GM12878 (cell line): ENCODE measurements around the gene HOXA1. TPM values are rescaled to one million over a fixed set of nuclear protein-coding genes. Genes with fewer than 3 reads are reported as not detected.

Experiments
- ATAC-seq: fragments of 200-7000 bp; cut with Tn5 transposase; 3 replicates; pipeline ENCODE4 v1.9.1; 2020; ENCODE audit warnings: mild to moderate bottlenecking, moderate library complexity
- BruUV-seq: library from RNA; stranded (reverse); fragments of 400-500 nt; replicated peaks from 2 replicates; lab custom pipeline; 2021; lab: Mats Ljungman, UMichigan
- CTCF ChIA-PET: fragments of 300-600 bp; sonication (Branson Sonifier 250); formaldehyde crosslinking; extraction: SDS; loops from one replicate; lab custom pipeline; 2021; ENCODE audit warnings: inconsistent platforms; lab: Yijun Ruan, JAX
- POLR2A ChIA-PET: fragments of 350-600 bp; formaldehyde crosslinking; extraction: SDS; loops from one replicate; lab custom pipeline; 2021; ENCODE audit warnings: inconsistent platforms; lab: Charles Lee
- RAD21 ChIA-PET: fragments of 300-600 bp; sonication (Branson Sonifier 250); formaldehyde crosslinking; loops from one replicate; lab custom pipeline; 2023; ENCODE audit warnings: antibody characterized with exemption; ENCODE audit not compliant: unreplicated experiment; lab: Charles Lee
- SMC1A ChIA-PET: fragments of 300-600 bp; sonication (Branson Sonifier 250); formaldehyde crosslinking; loops from one replicate; lab custom pipeline; 2023; ENCODE audit not compliant: unreplicated experiment, uncharacterized antibody; lab: Charles Lee
- DNase-seq: peaks from one replicate; pipeline ENCODE4 v3.0.0-alpha.2; 2011; ENCODE audit warnings: low read depth, low spot score
- FAIRE-seq: peaks from 3 replicates; lab custom pipeline; 2011; peaks lifted over from hg19 to GRCh38; lab: Jason Lieb, UNC
- H2AFZ ChIP-seq: 2 replicates; pipeline ENCODE4 v1.6.0; 2011; ENCODE audit warnings: low read depth, low read length, control low read depth; ENCODE audit not compliant: control insufficient read depth
- H3K27ac ChIP-seq: 2 replicates; pipeline ENCODE4 v1.5.1; 2011; ENCODE audit warnings: control low read depth; ENCODE audit not compliant: control insufficient read depth, insufficient read depth
- H3K27me3 ChIP-seq, 2 experiments: replicated peaks in 1 of 2; 2 replicates each; pipeline versions ENCODE4 v1.6.0 to v1.6.1; 2011; ENCODE audit warnings: low read length in 1 of 2; ENCODE audit not compliant: control insufficient read depth in 2 of 2, insufficient read depth in 2 of 2
- H3K36me3 ChIP-seq, 2 experiments: 2 replicates each; pipeline ENCODE4 v1.5.1; 2011; ENCODE audit warnings: low read length in 1 of 2; ENCODE audit not compliant: control insufficient read depth in 2 of 2, insufficient read depth in 2 of 2
- H3K4me1 ChIP-seq: 2 replicates; pipeline ENCODE4 v1.6.1; 2011; ENCODE audit warnings: mild to moderate bottlenecking, low read length, moderate library complexity, mixed read lengths; ENCODE audit not compliant: control insufficient read depth, insufficient read depth
- H3K4me2 ChIP-seq: 2 replicates; pipeline ENCODE4 v1.6.0; 2011; ENCODE audit warnings: control low read depth; ENCODE audit not compliant: control insufficient read depth, insufficient read depth
- H3K4me3 ChIP-seq: fragments of 200-600 bp; sonication (generic); 2 replicates; pipeline ENCODE4 v1.5.1; 2016
- H3K79me2 ChIP-seq: 2 replicates; pipeline ENCODE4 v1.6.0; 2011; ENCODE audit warnings: low read length; ENCODE audit not compliant: control insufficient read depth, insufficient read depth
- H3K9ac ChIP-seq: 2 replicates; pipeline ENCODE4 v1.8.0; 2011; ENCODE audit warnings: low read length, control low read depth, mixed read lengths; ENCODE audit not compliant: control insufficient read depth, insufficient read depth
- H3K9me3 ChIP-seq: replicated peaks from 3 replicates; pipeline ENCODE4 v1.5.1; 2011; ENCODE audit warnings: mild to moderate bottlenecking, low read length; ENCODE audit not compliant: control insufficient read depth, insufficient read depth
- H4K20me1 ChIP-seq: 2 replicates; pipeline ENCODE4 v1.6.0; 2011; ENCODE audit not compliant: control insufficient read depth, insufficient read depth
- ESRRA ChIP-seq: IDR thresholded peaks from 2 replicates; pipeline ENCODE4 v1.6.1; 2012; ENCODE audit warnings: mild to moderate bottlenecking, low read length, improper control_type of control experiment
- RBBP5 ChIP-seq: fragments of 200-600 bp; sonication (generic); conservative IDR thresholded peaks from 2 replicates; pipeline ENCODE4 v1.6.1; 2016
- WGBS: methylation state at CpG from one replicate; pipeline ENCODE4 v1.1.6; 2016; ENCODE audit warnings: low lambda C conversion rate; ENCODE audit not compliant: insufficient replicate concordance, insufficient coverage; ENCODE audit errors: missing lambda C conversion rate; 5-methylcytosine and 5-hydroxymethylcytosine counted together
- in situ Hi-C: fragments of 300-500 bp; cut with MboI; formaldehyde crosslinking; loops from 9 replicates; pipeline ENCODE4 v1.14.3; 2018; ENCODE audit warnings: mixed read lengths
- intact Hi-C: fragments of 100-400 bp; cut with micrococcal nuclease; formaldehyde crosslinking; loops from one replicate; pipeline ENCODE4 v1.14.2; 2022; ENCODE audit not compliant: unreplicated experiment
- polyA plus RNA-seq, 11 experiments: library from polyadenylated mRNA; depleted of rRNA in 4 of 11; unstranded in 6 of 11; stranded (reverse) in 5 of 11; fragments of >200 nt; fragmentation: Nextera tagmentation in 4 of 11; fragmentation: Illumina TruSeq in 1 of 11; extraction: Ambion mirVana in 4 of 11; extraction: Trizol in 1 of 11; gene quantifications; 1 replicate in 1 of 11; 2 replicates in 10 of 11; pipeline versions ENCODE4 v1.2.1 to v1.2.3, GENCODE V29; 2011 to 2016; ENCODE audit warnings: inconsistent platforms in 2 of 11, missing spikeins in 2 of 11, low read depth in 1 of 11
- total RNA-seq, 4 experiments: library from RNA; depleted of rRNA in 3 of 4; stranded (reverse); fragments of >200 nt in 3 of 4; fragmentation: Illumina TruSeq in 1 of 4; extraction: Trizol in 1 of 4; gene quantifications; 2 replicates each; pipeline versions ENCODE4 v1.2.1 to v1.2.3, GENCODE V29; 2013 to 2021
- TF ChIP-seq, protein P1 (sequence below): IDR thresholded peaks from 2 replicates; pipeline ENCODE4 v1.6.1; 2011; ENCODE audit warnings: borderline replicate concordance, low read depth, mild to moderate bottlenecking, moderate library complexity, low read length; ENCODE audit not compliant: insufficient read depth, poor library complexity, severe bottlenecking

HOXA1 gene
- total and polyA plus RNA-seq, 10 of the 15 experiments (the other 5 are each of a cell fraction or from before 2014, with no cell fraction given), result 0.06 to 1.7 (median 0.18) TPM; not detected in 3

DNA sequence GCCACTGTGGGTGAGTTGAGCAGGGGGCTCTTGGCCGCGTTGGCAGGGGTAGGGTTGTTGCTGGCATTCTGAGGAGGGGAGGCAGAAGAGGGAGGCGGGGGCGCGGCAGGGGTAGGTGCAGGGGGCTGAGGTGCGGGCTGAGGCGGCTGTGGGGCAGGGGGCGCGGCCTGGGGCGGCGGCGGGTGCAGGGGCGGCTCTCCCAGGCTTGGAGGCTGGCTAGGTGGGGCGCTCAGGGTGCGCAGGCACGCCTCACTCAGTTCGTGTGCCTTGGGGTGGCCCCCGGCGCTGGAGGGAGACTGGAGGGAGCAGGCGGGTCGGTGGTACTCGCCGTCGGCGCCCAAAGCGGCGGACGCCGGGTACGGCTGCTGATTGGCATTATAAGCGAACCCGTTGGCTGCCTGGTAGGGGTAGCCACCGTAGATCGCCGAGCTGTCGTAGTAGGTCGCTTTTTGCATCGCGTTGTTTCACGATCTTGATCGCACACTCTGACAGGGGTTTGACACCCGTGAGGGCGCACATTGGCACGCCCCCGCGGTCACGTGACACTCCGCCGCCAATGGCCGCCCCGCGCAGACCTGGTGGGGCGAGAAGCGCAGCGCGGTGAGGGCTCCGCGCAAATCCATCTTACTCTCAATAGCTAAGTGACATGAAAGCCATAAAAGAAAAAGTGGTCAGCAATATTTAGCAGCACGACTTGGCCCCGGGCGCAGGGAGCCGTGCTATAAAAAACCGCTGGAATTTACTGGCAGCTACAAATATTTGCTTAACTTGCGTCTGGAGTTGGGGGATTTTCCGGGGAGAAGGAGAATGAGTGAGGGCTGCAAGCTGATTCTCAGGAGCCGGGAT, 14.6 kb upstream of the HOXA1 start:
- in situ Hi-C loops (no loop called here), intact Hi-C loops (no loop called here)
- H3K9ac ChIP-seq, result no peak overlapping the region
- H3K79me2 ChIP-seq, result no peaks in the 10 kb centered on the region
- WGBS, result 81% methylated on average over 51 of the region's 66 CpGs
- no peaks in the 10 kb centered on the region for H4K20me1 ChIP-seq
- H3K27me3 ChIP-seq, result no peaks in the 10 kb centered on the region; a peak in 1 of 4 replicates
- FAIRE-seq (no peak), ATAC-seq (no peak), DNase-seq (no peak)
- POLR2A ChIA-PET, result no interaction called here
- no peak overlapping the region for H3K4me2 ChIP-seq
- BruUV-seq, result no TSS peak
- no peak overlapping the region for H3K27ac ChIP-seq
- RAD21 ChIA-PET, result no interaction called here
- TF ChIP-seq, protein P1, sequence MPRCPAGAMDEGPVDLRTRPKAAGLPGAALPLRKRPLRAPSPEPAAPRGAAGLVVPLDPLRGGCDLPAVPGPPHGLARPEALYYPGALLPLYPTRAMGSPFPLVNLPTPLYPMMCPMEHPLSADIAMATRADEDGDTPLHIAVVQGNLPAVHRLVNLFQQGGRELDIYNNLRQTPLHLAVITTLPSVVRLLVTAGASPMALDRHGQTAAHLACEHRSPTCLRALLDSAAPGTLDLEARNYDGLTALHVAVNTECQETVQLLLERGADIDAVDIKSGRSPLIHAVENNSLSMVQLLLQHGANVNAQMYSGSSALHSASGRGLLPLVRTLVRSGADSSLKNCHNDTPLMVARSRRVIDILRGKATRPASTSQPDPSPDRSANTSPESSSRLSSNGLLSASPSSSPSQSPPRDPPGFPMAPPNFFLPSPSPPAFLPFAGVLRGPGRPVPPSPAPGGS, result peak; percentile 66
- TF ChIP-seq RBBP5 (no peak), ESRRA (no peak)
- no peak overlapping the region for H3K4me3 ChIP-seq
- H3K36me3 ChIP-seq, result no peaks in the 10 kb centered on the region
- SMC1A ChIA-PET, result no interaction called here
- CTCF ChIA-PET, result no interaction called here
- H3K9me3 ChIP-seq, result no peaks in the 10 kb centered on the region; the same call in 2 of the 3 replicates
- no peaks in the 10 kb centered on the region for H3K4me1 ChIP-seq
- H2AFZ ChIP-seq, result no peak overlapping the region
